Posterior vena cava (tissue), 2 donors: ENCODE data around the gene NADSYN1. TPM values are rescaled to one million over a fixed set of nuclear protein-coding genes. Genes with fewer than 3 reads are reported as not detected.
"Not testable (repeated sequence)": the region's sequence is repeated elsewhere in the genome, so short reads cannot be mapped to it uniquely, and the experiment has no call there.

Experiments
- DNase-seq: peaks from one replicate; pipeline ENCODE4 v3.0.0-alpha.2; 2020; ENCODE audit warnings: low spot score
- intact Hi-C, 2 donors: fragments of 100-400 bp; cut with DNase I; formaldehyde crosslinking; loops; one replicate each; pipeline versions ENCODE4 v1.14.1 to v1.14.2; 2022 to 2023
- microRNA-seq, 2 donors: library from miRNA; unstranded; fragments of <30 nt; microRNA quantifications; one replicate each; pipeline ENCODE4 v1.2.0, GENCODE V29; 2020 to 2021; ENCODE audit warnings: borderline microRNAs expressed in 2 of 2
- total RNA-seq, 2 donors: library from RNA; stranded (reverse); fragmentation: NEBNext Ultra II Directional; extraction: Animal tissue kit (Norgen Biotek cat#: 25700); gene quantifications; one replicate each; pipeline ENCODE4 v1.2.1, GENCODE V29; 2021
- donor health status: DM: yes; HTN: yes; CAD: no.
- donor health status: DM: yes; HTN: yes; CAD: no.

NADSYN1 gene
- total RNA-seq, 2 donors from 2014 or later: 38.7 to 48.1 TPM

GRCh38 chr11:71535825-71536224 lies 82.8 kb downstream of the NADSYN1 start:
- DNase-seq: no peak
- intact Hi-C loops: no loop called here

- intact Hi-C loops: no loop called here
- DNase-seq: no peak
These were observed 84.5 kb downstream of the NADSYN1 start for GRCh38 chr11:71537537-71537936.

GRCh38 chr11:71537977-71538665 lies 85.1 kb downstream of the NADSYN1 start, which contains the start of gene KRTAP5-8:
Gene KRTAP5-8, plus strand, starts transcription at chr11:71538025. Its CDS starts 31 bp downstream, at chr11:71538056.
- intact Hi-C loops, DNase-seq: not testable (repeated sequence)

GRCh38 chr11:71538666-71538990 lies 85.6 kb downstream of the NADSYN1 start:
- no peak for DNase-seq
- intact Hi-C loops: no loop called here

- intact Hi-C loops: no loop called here
- no peak for DNase-seq
These were observed 86.0 kb downstream of the NADSYN1 start for GRCh38 chr11:71539017-71539416.

GRCh38 chr11:71539971-71540370 lies 87.0 kb downstream of the NADSYN1 start:
- intact Hi-C loops, DNase-seq: not testable (repeated sequence)

- intact Hi-C loops, DNase-seq: not testable (repeated sequence)
These were observed 87.7 kb downstream of the NADSYN1 start for GRCh38 chr11:71540521-71541304.

GRCh38 chr11:71542382-71542781 lies 89.4 kb downstream of the NADSYN1 start:
- intact Hi-C loops: no loop called here
- no peak for DNase-seq

- intact Hi-C loops: no loop called here
These were observed 90.1 kb downstream of the NADSYN1 start for GRCh38 chr11:71542879-71543777.

GRCh38 chr11:71543866-71544265 lies 90.9 kb downstream of the NADSYN1 start:
- DNase-seq: no peak
- intact Hi-C loops: no loop called here

More at GRCh38 chr11:71542879-71543777, 90.1 kb downstream of the NADSYN1 start:
- DNase-seq: no peak

GRCh38 chr11:71544525-71545214 lies 91.7 kb downstream of the NADSYN1 start:
- no peak for DNase-seq
- intact Hi-C loops: no loop called here

- DNase-seq: no peak
- intact Hi-C loops: no loop called here
These were observed 92.5 kb downstream of the NADSYN1 start for GRCh38 chr11:71545405-71545966.

- intact Hi-C loops: no loop called here
- no peak for DNase-seq
These were observed 95.1 kb downstream of the NADSYN1 start, which contains the start of gene KRTAP5-9 for GRCh38 chr11:71548120-71548519. Gene KRTAP5-9, plus strand, starts transcription at chr11:71548420. Its CDS starts 238 bp downstream, at chr11:71548658.

- DNase-seq: no peak
These were observed 95.7 kb downstream of the NADSYN1 start for GRCh38 chr11:71548716-71549151.

More at GRCh38 chr11:71548716-71549151, 95.7 kb downstream of the NADSYN1 start:
- intact Hi-C loops: no loop called here

Small RNA genes lying within 50 kb of the gene (microRNA-seq; reads per million reads assigned to microRNA genes)
- gene MIR6754: 0 reads per million in 2 donors

Other genes starting within 250 kb of the NADSYN1 start
- gene SHANK2, start 200.6 kb upstream of the NADSYN1 start, total RNA-seq: under 1 TPM; 0.51 to 0.67 TPM
- 10 to 100 TPM; 14.9 to 15.5 TPM for gene DHCR7, start 4.8 kb upstream of the NADSYN1 start, total RNA-seq
- under 1 TPM in 1 of 2 donors, not detected in 1; 0.24 TPM for gene KRTAP5-7, start 74.1 kb downstream of the NADSYN1 start, total RNA-seq
- gene KRTAP5-8, start 84.8 kb downstream of the NADSYN1 start, total RNA-seq: not detected
- under 1 TPM; 0.19 to 0.37 TPM for gene KRTAP5-9, start 95.2 kb downstream of the NADSYN1 start, total RNA-seq
- gene KRTAP5-10, start 112.4 kb downstream of the NADSYN1 start, total RNA-seq: not detected
- not detected for gene KRTAP5-11, start 129.7 kb downstream of the NADSYN1 start, total RNA-seq